K562 (cell line): Measurements from ENCODE around the gene GADD45B. TPM values are rescaled to one million over a fixed set of nuclear protein-coding genes. Genes with fewer than 3 reads are reported as not detected.
A peak's percentile ranks its signal among the peaks of the same experiment; 100 is the strongest.

ENCODE experiments used
- ATAC-seq: fragments of 200-7000 bp; cut with Tn5 transposase; 3 replicates; pipeline ENCODE4 v1.9.1; 2020; ENCODE audit warnings: moderate library complexity
- BruUV-seq: library from RNA; stranded (reverse); fragments of 400-500 nt; replicated peaks from 2 replicates; lab custom pipeline; 2021; lab: Mats Ljungman, UMichigan
- CTCF ChIA-PET: fragments of 300-600 bp; formaldehyde crosslinking; extraction: SDS; loops from one replicate; lab custom pipeline; 2021; ENCODE audit warnings: low intra/inter-chr PET ratio; lab: Yijun Ruan, JAX
- POLR2A ChIA-PET: fragments of 300-600, 350-650 bp; sonication (Branson Sonifier 250); formaldehyde crosslinking; extraction: SDS; loops from one replicate; lab custom pipeline; 2021; ENCODE audit warnings: antibody characterized with exemption, inconsistent platforms; lab: Yijun Ruan, JAX
- DNase-seq, 4 experiments: peaks; one replicate each; pipeline versions ENCODE4 v3.0.0 to v3.0.0-alpha.2; 2011 to 2018; ENCODE audit warnings: low spot score in 3 of 4, mixed read lengths in 3 of 4; ENCODE audit errors: extremely low read depth in 1 of 4
- FAIRE-seq: peaks from 2 replicates; lab custom pipeline; 2011; peaks lifted over from hg19 to GRCh38; lab: Jason Lieb, UNC
- H2AFZ ChIP-seq: 2 replicates; pipeline ENCODE4 v1.6.0; 2011; ENCODE audit warnings: low read depth, low read length, control low read depth, inconsistent platforms
- H3K27ac ChIP-seq: fragments of 200-600 bp; 3 replicates; pipeline ENCODE4 v1.8.0; 2011; ENCODE audit warnings: low read depth, mild to moderate bottlenecking, control low read depth, inconsistent platforms, low read length, moderate library complexity, mixed read lengths; ENCODE audit errors: extremely low read depth
- H3K27me3 ChIP-seq, 2 experiments: fragments of 300-600 bp in 1 of 2; 2 replicates in 1 of 2; 3 replicates in 1 of 2; pipeline versions ENCODE4 v1.6.0 to v1.8.0; 2011; ENCODE audit warnings: inconsistent platforms in 2 of 2, low read length in 2 of 2, mild to moderate bottlenecking in 1 of 2, mixed read lengths in 1 of 2, moderate library complexity in 1 of 2; ENCODE audit not compliant: control insufficient read depth in 2 of 2, insufficient read depth in 2 of 2
- H3K36me3 ChIP-seq: fragments of 300-600 bp; 3 replicates; pipeline ENCODE4 v1.8.0; 2011; ENCODE audit warnings: mild to moderate bottlenecking, low read length, inconsistent platforms; ENCODE audit not compliant: control insufficient read depth, insufficient read depth
- H3K4me1 ChIP-seq, 2 experiments: fragments of 200-600 bp in 1 of 2; replicated peaks in 1 of 2; 2 replicates in 1 of 2; 3 replicates in 1 of 2; pipeline versions ENCODE4 v1.5.1 to v1.8.0; 2011; ENCODE audit warnings: inconsistent platforms in 2 of 2, low read length in 2 of 2, mild to moderate bottlenecking in 1 of 2, mixed read lengths in 1 of 2, moderate library complexity in 1 of 2; ENCODE audit not compliant: control insufficient read depth in 2 of 2, insufficient read depth in 2 of 2
- H3K4me2 ChIP-seq: 2 replicates; pipeline ENCODE4 v1.6.1; 2011; ENCODE audit warnings: low read length, control low read depth, inconsistent platforms, mixed read lengths; ENCODE audit not compliant: insufficient read depth
- H3K4me3 ChIP-seq: fragments of 200-600 bp; sonication (generic), shearing (Covaris generic); 2 replicates; pipeline ENCODE4 v1.5.1; 2016; ENCODE audit warnings: control low read depth, inconsistent platforms
- H3K79me2 ChIP-seq: fragments of 200-600 bp; 3 replicates; pipeline ENCODE4 v1.8.0; 2011; ENCODE audit warnings: low read length, inconsistent platforms; ENCODE audit not compliant: control insufficient read depth, insufficient read depth
- H3K9ac ChIP-seq, 2 experiments: 2 replicates each; pipeline versions ENCODE4 v1.6.0 to v1.6.1; 2011; ENCODE audit warnings: low read depth in 2 of 2, low read length in 2 of 2, control low read depth in 1 of 2, inconsistent platforms in 1 of 2, mild to moderate bottlenecking in 1 of 2, mixed read lengths in 1 of 2; ENCODE audit not compliant: insufficient read depth in 1 of 2
- H3K9me1 ChIP-seq: one replicate; pipeline ENCODE4 v1.6.0; 2011; ENCODE audit warnings: inconsistent platforms, mild to moderate bottlenecking, low read length, moderate library complexity; ENCODE audit not compliant: control insufficient read depth, insufficient read depth
- H3K9me3 ChIP-seq: replicated peaks from 2 replicates; pipeline ENCODE4 v1.5.1; 2011; ENCODE audit warnings: low read depth, low read length, inconsistent platforms; ENCODE audit not compliant: control insufficient read depth, insufficient read depth
- H4K20me1 ChIP-seq: replicated peaks from 2 replicates; pipeline ENCODE4 v1.6.1; 2011; ENCODE audit warnings: low read length, inconsistent platforms, mixed read lengths; ENCODE audit not compliant: control insufficient read depth, insufficient read depth
- GATAD2B ChIP-seq: fragments of 450-650 bp; IDR thresholded peaks from 2 replicates; pipeline ENCODE4 v1.6.1; 2017; ENCODE audit warnings: mild to moderate bottlenecking, borderline replicate concordance
- HNRNPL ChIP-seq: fragments of 200-400 bp; formaldehyde crosslinking; IDR thresholded peaks from 2 replicates; pipeline ENCODE4 v1.6.1; 2017; ENCODE audit warnings: low read depth, mild to moderate bottlenecking, low read length
- PCBP1 ChIP-seq: fragments of 200-400 bp; formaldehyde crosslinking; IDR thresholded peaks from 2 replicates; pipeline ENCODE4 v1.6.1; 2018; ENCODE audit warnings: mild to moderate bottlenecking, low read depth, low read length; ENCODE audit not compliant: poor library complexity, severe bottlenecking
- RNF219 ChIP-seq: fragments of 250-450 bp; sonication (Bioruptor Pico); IDR thresholded peaks from 2 replicates; pipeline ENCODE4 v1.5.0; 2022; ENCODE audit warnings: mild to moderate bottlenecking
- SRSF9 ChIP-seq: fragments of 200-400 bp; formaldehyde crosslinking; IDR thresholded peaks from 2 replicates; pipeline ENCODE4 v1.6.1; 2017; ENCODE audit warnings: low read depth, low read length, borderline replicate concordance
- ZKSCAN1 ChIP-seq: fragments of 150-350 bp; IDR thresholded peaks from 2 replicates; pipeline ENCODE4 v1.6.1; 2016; ENCODE audit warnings: low read depth, low read length
- ZNF165 ChIP-seq: fragments of 250-450 bp; sonication (Bioruptor Pico); IDR thresholded peaks from 2 replicates; pipeline ENCODE4 v1.4.0; 2020; ENCODE audit warnings: borderline replicate concordance
- WGBS: fragments of 100-300 bp; shearing (Covaris generic); methylation state at CpG from one replicate; pipeline ENCODE4 v1.1.6; 2016; ENCODE audit warnings: low coverage, mixed read lengths; ENCODE audit not compliant: insufficient coverage; ENCODE audit errors: missing lambda C conversion rate; 5-methylcytosine and 5-hydroxymethylcytosine counted together
- in situ Hi-C: fragments of 300-500 bp; cut with MboI; formaldehyde crosslinking; loops from 4 replicates; pipeline ENCODE4 v1.15.0; 2018; ENCODE audit warnings: inconsistent platforms, mixed read lengths
- intact Hi-C: fragments of 100-400 bp; cut with micrococcal nuclease; formaldehyde crosslinking; loops from 2 replicates; pipeline ENCODE4 v1.14.2; 2022
- polyA plus RNA-seq, 8 experiments: library from polyadenylated mRNA; depleted of rRNA in 4 of 8; stranded (reverse) in 5 of 8; unstranded in 3 of 8; fragments of >200 nt; fragmentation: Nextera tagmentation in 2 of 8; fragmentation: Illumina TruSeq in 1 of 8; extraction: Ambion mirVana in 2 of 8; extraction: Trizol in 1 of 8; gene quantifications; 2 replicates each; pipeline versions ENCODE4 v1.2.1 to v1.2.3, GENCODE V29; 2011 to 2014; ENCODE audit warnings: inconsistent platforms in 1 of 8, missing spikeins in 1 of 8
- total RNA-seq, 7 experiments: library from RNA; depleted of rRNA in 6 of 7; stranded (reverse); fragments of >200 nt in 6 of 7; fragmentation: Illumina TruSeq in 2 of 7; extraction: Trizol in 2 of 7; gene quantifications; 2 replicates each; pipeline versions ENCODE4 v1.2.1 to v1.2.3, GENCODE V29; 2011 to 2021; ENCODE audit warnings: low replicate concordance in 1 of 7
- TF ChIP-seq, protein P1 (sequence below): sonication (generic); formaldehyde crosslinking; IDR thresholded peaks from 2 replicates; pipeline ENCODE4 v1.8.1; 2023; ENCODE audit warnings: mild to moderate bottlenecking, missing genetic modification reagents
- TF ChIP-seq, protein P2 (sequence below): fragments of 250-450 bp; sonication (Bioruptor Pico); IDR thresholded peaks from 2 replicates; pipeline ENCODE4 v1.4.0; 2020

GADD45B gene
- total and polyA plus RNA-seq, 9 of the 15 experiments (the other 6 are each of a cell fraction or from before 2014, with no cell fraction given) = 0.06 to 4.1 (median 2.1) TPM

- intact Hi-C loops = no loop called here
- in situ Hi-C loops = no loop called here
- FAIRE-seq (no peak), ATAC-seq (no peak), DNase-seq (peak in 1 of 4 experiments; percentile 5)
- peaks cover 15 to 70% of the 10 kb centered on the region in 2 experiments; a peak in 4 of 5 replicates for H3K27me3 ChIP-seq
- H3K9me1 ChIP-seq = no peaks in the 10 kb centered on the region
- ChIA-PET CTCF (no interaction called here), POLR2A (interaction anchor here (1.9 kb wide), 1 partner anchor 13 kb away, joined by 9 read pairs; the partner anchor contains the start of gene GADD45B)
- no peaks in the 10 kb centered on the region for H3K9me3 ChIP-seq
- H2AFZ ChIP-seq = no peak overlapping the region
- no peak overlapping the region for H3K4me2 ChIP-seq
- BruUV-seq = no TSS peak
- 35% methylated on average over 51 of the region's 78 CpGs for WGBS
- no peaks in the 10 kb centered on the region for H4K20me1 ChIP-seq
- H3K36me3 ChIP-seq = no peaks in the 10 kb centered on the region
- peaks cover under 1 to 16% of the 10 kb centered on the region in 2 experiments; a peak in 3 of 5 replicates for H3K4me1 ChIP-seq
- no peak overlapping the region for H3K27ac ChIP-seq
- no peak overlapping the region for H3K4me3 ChIP-seq
- no peaks in the 10 kb centered on the region for H3K79me2 ChIP-seq
- no peak overlapping the region for H3K9ac ChIP-seq
- TF ChIP-seq, protein P1, sequence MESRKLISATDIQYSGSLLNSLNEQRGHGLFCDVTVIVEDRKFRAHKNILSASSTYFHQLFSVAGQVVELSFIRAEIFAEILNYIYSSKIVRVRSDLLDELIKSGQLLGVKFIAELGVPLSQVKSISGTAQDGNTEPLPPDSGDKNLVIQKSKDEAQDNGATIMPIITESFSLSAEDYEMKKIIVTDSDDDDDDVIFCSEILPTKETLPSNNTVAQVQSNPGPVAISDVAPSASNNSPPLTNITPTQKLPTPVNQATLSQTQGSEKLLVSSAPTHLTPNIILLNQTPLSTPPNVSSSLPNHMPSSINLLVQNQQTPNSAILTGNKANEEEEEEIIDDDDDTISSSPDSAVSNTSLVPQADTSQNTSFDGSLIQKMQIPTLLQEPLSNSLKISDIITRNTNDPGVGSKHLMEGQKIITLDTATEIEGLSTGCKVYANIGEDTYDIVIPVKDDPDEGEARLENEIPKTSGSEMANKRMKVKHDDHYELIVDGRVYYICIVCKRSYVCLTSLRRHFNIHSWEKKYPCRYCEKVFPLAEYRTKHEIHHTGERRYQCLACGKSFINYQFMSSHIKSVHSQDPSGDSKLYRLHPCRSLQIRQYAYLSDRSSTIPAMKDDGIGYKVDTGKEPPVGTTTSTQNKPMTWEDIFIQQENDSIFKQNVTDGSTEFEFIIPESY = peak; percentile 82
- TF ChIP-seq RNF219 (CRISPR knock-in tag) (no peak), ZKSCAN1 (peak; percentile 99), GATAD2B (no peak), PCBP1 (peak; percentile 35), HNRNPL (peak; percentile 51; the same call in 1 of the 2 replicates), SRSF9 (no peak), ZNF165 (CRISPR knock-in tag) (no peak)
- TF ChIP-seq, protein P2, sequence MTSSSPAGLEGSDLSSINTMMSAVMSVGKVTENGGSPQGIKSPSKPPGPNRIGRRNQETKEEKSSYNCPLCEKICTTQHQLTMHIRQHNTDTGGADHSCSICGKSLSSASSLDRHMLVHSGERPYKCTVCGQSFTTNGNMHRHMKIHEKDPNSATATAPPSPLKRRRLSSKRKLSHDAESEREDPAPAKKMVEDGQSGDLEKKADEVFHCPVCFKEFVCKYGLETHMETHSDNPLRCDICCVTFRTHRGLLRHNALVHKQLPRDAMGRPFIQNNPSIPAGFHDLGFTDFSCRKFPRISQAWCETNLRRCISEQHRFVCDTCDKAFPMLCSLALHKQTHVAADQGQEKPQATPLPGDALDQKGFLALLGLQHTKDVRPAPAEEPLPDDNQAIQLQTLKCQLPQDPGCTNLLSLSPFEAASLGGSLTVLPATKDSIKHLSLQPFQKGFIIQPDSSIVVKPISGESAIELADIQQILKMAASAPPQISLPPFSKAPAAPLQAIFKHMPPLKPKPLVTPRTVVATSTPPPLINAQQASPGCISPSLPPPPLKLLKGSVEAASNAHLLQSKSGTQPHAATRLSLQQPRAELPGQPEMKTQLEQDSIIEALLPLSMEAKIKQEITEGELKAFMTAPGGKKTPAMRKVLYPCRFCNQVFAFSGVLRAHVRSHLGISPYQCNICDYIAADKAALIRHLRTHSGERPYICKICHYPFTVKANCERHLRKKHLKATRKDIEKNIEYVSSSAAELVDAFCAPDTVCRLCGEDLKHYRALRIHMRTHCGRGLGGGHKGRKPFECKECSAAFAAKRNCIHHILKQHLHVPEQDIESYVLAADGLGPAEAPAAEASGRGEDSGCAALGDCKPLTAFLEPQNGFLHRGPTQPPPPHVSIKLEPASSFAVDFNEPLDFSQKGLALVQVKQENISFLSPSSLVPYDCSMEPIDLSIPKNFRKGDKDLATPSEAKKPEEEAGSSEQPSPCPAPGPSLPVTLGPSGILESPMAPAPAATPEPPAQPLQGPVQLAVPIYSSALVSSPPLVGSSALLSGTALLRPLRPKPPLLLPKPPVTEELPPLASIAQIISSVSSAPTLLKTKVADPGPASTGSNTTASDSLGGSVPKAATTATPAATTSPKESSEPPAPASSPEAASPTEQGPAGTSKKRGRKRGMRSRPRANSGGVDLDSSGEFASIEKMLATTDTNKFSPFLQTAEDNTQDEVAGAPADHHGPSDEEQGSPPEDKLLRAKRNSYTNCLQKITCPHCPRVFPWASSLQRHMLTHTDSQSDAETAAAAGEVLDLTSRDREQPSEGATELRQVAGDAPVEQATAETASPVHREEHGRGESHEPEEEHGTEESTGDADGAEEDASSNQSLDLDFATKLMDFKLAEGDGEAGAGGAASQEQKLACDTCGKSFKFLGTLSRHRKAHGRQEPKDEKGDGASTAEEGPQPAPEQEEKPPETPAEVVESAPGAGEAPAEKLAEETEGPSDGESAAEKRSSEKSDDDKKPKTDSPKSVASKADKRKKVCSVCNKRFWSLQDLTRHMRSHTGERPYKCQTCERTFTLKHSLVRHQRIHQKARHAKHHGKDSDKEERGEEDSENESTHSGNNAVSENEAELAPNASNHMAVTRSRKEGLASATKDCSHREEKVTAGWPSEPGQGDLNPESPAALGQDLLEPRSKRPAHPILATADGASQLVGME = no peak
Measured at GRCh38 chr19:2488942-2489731, 13.2 kb downstream of the GADD45B start.
